Fibroblast of lung (primary cell): ENCODE data around the gene RTTN. TPM values are rescaled to one million over a fixed set of nuclear protein-coding genes. Genes with fewer than 3 reads are reported as not detected.

Experiments
- DNase-seq, 2 donors: peaks; one replicate each; pipeline versions ENCODE4 v3.0.0 to v3.0.0-alpha.2; 2010; ENCODE audit warnings: low read depth in 2 of 2
- H2AFZ ChIP-seq: 2 replicates; pipeline ENCODE4 v1.5.1; 2012; ENCODE audit warnings: low read length, control low read depth, inconsistent platforms
- H3K27ac ChIP-seq: 2 replicates; pipeline ENCODE4 v1.5.1; 2011; ENCODE audit warnings: low read length, control low read depth; ENCODE audit not compliant: insufficient read depth
- H3K27me3 ChIP-seq: 2 replicates; pipeline ENCODE4 v1.5.1; 2011; ENCODE audit warnings: mild to moderate bottlenecking, low read length; ENCODE audit not compliant: control insufficient read depth, insufficient read depth
- H3K36me3 ChIP-seq: 2 replicates; pipeline ENCODE4 v1.5.1; 2011; ENCODE audit warnings: low read length; ENCODE audit not compliant: control insufficient read depth, insufficient read depth
- H3K4me1 ChIP-seq: 2 replicates; pipeline ENCODE4 v1.5.1; 2011; ENCODE audit warnings: low read length; ENCODE audit not compliant: control insufficient read depth, insufficient read depth; ENCODE audit errors: extremely low read depth
- H3K4me2 ChIP-seq: 2 replicates; pipeline ENCODE4 v1.5.1; 2011; ENCODE audit warnings: low read length, control low read depth; ENCODE audit not compliant: insufficient read depth; ENCODE audit errors: extremely low read depth
- H3K4me3 ChIP-seq, 4 experiments: fragments of 200-600 bp in 1 of 4; sonication (generic) in 1 of 4; replicated peaks in 1 of 4; 2 replicates each; pipeline ENCODE4 v1.5.1; 2011 to 2016; ENCODE audit warnings: low read length in 4 of 4, low read depth in 3 of 4, mild to moderate bottlenecking in 3 of 4, control low read depth in 2 of 4, inconsistent platforms in 1 of 4, mixed read lengths in 1 of 4; ENCODE audit not compliant: insufficient read depth in 1 of 4; ENCODE audit errors: control extremely low read depth in 1 of 4
- H3K79me2 ChIP-seq: 2 replicates; pipeline ENCODE4 v1.5.1; 2012; ENCODE audit warnings: mild to moderate bottlenecking, low read length, inconsistent platforms; ENCODE audit not compliant: control insufficient read depth, insufficient read depth
- H3K9ac ChIP-seq: 2 replicates; pipeline ENCODE4 v1.5.1; 2011; ENCODE audit warnings: mild to moderate bottlenecking, low read length, control low read depth; ENCODE audit not compliant: insufficient read depth
- H3K9me3 ChIP-seq: 2 replicates; pipeline ENCODE4 v1.5.1; 2012; ENCODE audit warnings: low read depth, low read length; ENCODE audit not compliant: control insufficient read depth, insufficient read depth
- H4K20me1 ChIP-seq: 2 replicates; pipeline ENCODE4 v1.5.1; 2011; ENCODE audit warnings: low read length; ENCODE audit not compliant: control insufficient read depth, insufficient read depth; ENCODE audit errors: extremely low read depth
- EZH2 ChIP-seq: IDR thresholded peaks from 2 replicates; pipeline ENCODE4 v1.5.1; 2012; ENCODE audit warnings: low read length, control low read depth, mild to moderate bottlenecking; ENCODE audit errors: missing control alignments
- polyA plus RNA-seq, 2 donors: library from polyadenylated mRNA; depleted of rRNA in 1 of 2; stranded (reverse) in 1 of 2; unstranded in 1 of 2; fragments of >200 nt; gene quantifications; 2 replicates each; pipeline ENCODE4 v1.2.1, GENCODE V29; 2011 to 2012; ENCODE audit warnings: missing spikeins in 1 of 2
- total RNA-seq: library from RNA; depleted of rRNA; stranded (reverse); fragments of >200 nt; gene quantifications from 2 replicates; pipeline ENCODE4 v1.2.1, GENCODE V29; 2014
- TF ChIP-seq, protein P1 (sequence below), 2 donors: IDR thresholded peaks in 1 of 2; conservative IDR thresholded peaks in 1 of 2; 1 replicate in 1 of 2; 2 replicates in 1 of 2; pipeline ENCODE4 v1.5.1; 2011 to 2012; ENCODE audit warnings: low read length in 2 of 2, control low read depth in 1 of 2, inconsistent platforms in 1 of 2, low read depth in 1 of 2, mild to moderate bottlenecking in 1 of 2

RTTN gene
- total and polyA plus RNA-seq, 2 donors (not counting 1 experiment from before 2014, with no cell fraction given) = 5.4 to 19.0 TPM

DNA sequence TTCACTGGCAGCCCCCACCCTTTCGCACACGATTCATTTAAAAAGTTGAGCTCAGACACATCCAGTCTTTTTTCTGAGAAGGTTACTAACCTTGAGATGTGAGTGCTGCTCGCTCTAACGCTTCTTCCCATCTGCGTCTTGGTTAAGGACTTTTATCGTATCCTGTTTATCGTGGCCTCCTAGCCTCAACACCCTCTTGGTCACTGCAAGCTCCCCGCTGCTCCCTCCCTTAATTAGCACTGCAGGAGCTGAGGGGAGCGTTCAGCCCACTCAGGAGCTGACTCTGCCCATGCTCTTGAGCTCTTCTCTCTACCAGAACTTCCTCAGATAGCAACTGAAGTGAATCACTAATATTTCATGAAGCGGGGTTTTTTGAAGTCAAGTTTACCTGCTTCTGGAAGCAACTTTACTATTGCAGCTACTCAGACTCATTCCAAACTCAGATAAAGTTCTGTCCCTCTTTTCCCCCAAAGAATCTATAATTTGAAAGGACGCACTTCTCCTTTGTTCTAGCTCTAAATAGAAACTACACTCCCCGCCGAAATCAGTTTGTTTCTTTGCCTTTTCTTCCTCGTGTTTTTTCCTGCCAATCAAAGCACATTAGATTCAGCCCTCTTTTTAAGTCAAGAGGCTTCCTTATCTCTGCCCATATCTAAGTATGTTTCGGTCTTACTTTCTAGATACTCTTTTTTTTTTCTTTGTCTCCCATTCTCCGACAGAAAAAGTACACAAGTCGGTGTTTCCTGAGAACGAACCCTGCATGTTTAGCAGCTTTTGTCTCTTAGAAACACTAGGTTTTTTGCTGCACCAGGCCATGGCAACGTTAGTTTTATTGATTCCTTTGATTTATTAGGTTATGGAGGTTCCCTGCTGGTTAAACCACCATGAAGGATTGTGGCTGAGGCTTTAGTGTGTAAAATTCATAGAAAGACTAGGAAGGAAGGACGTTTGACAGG is 248.5 kb downstream of the RTTN start:
- H3K9me3 ChIP-seq = no peaks in the 10 kb centered on the region
- no peaks in the 10 kb centered on the region for H3K79me2 ChIP-seq
- no peaks in the 10 kb centered on the region for H3K27me3 ChIP-seq
- TF ChIP-seq, protein P1, sequence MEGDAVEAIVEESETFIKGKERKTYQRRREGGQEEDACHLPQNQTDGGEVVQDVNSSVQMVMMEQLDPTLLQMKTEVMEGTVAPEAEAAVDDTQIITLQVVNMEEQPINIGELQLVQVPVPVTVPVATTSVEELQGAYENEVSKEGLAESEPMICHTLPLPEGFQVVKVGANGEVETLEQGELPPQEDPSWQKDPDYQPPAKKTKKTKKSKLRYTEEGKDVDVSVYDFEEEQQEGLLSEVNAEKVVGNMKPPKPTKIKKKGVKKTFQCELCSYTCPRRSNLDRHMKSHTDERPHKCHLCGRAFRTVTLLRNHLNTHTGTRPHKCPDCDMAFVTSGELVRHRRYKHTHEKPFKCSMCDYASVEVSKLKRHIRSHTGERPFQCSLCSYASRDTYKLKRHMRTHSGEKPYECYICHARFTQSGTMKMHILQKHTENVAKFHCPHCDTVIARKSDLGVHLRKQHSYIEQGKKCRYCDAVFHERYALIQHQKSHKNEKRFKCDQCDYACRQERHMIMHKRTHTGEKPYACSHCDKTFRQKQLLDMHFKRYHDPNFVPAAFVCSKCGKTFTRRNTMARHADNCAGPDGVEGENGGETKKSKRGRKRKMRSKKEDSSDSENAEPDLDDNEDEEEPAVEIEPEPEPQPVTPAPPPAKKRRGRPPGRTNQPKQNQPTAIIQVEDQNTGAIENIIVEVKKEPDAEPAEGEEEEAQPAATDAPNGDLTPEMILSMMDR (conservative IDR thresholded peaks at IDR 0.05 in 1 of 2, IDR thresholded peaks at IDR 0.05 in 1 of 2; ENCODE audit: low read depth in 1 of 2, low read length in 2 of 2) = no peak
- no peak for TF ChIP-seq EZH2
- DNase-seq = no peak
- H2AFZ ChIP-seq = no peak overlapping the region
- H3K9ac ChIP-seq = no peak overlapping the region
- H3K4me1 ChIP-seq = no peaks in the 10 kb centered on the region
- H3K36me3 ChIP-seq = no peaks in the 10 kb centered on the region
- H3K4me3 ChIP-seq = no peak overlapping the region
- H3K4me2 ChIP-seq = no peak overlapping the region
- no peak overlapping the region for H3K27ac ChIP-seq
- H4K20me1 ChIP-seq = no peaks in the 10 kb centered on the region

DNA sequence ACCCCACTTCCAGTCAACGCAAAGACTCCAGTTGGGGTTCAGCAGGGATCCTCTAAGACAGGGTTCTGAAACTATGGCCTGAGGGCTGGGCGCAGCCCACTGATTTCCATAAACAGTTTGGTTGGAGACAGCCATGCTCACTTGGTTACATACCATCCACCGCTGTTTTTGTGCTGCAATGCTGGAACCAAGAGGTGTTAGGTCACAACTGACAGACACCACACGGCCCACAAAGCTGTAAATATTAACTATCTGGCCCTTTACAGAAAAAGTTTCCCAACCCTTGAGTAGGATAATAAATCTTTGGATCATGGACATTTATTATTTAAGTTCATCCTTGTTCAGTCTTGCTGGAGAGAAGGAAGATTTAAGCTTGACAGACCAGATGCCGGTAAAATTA is 249.4 kb downstream of the RTTN start:
- no peak overlapping the region for H3K27ac ChIP-seq
- H3K9ac ChIP-seq = no peak overlapping the region
- H3K4me1 ChIP-seq = peaks cover 2% of the 10 kb centered on the region
- no peaks in the 10 kb centered on the region for H3K36me3 ChIP-seq
- no peak overlapping the region for H3K4me3 ChIP-seq
- H4K20me1 ChIP-seq = no peaks in the 10 kb centered on the region
- no peak for DNase-seq
- no peak overlapping the region for H2AFZ ChIP-seq
- TF ChIP-seq, protein P1 (conservative IDR thresholded peaks at IDR 0.05 in 1 of 2, IDR thresholded peaks at IDR 0.05 in 1 of 2; ENCODE audit: low read depth in 1 of 2, low read length in 2 of 2) = no peak
- no peak for TF ChIP-seq EZH2
- H3K4me2 ChIP-seq = no peak overlapping the region
- H3K9me3 ChIP-seq = no peaks in the 10 kb centered on the region
- no peaks in the 10 kb centered on the region for H3K79me2 ChIP-seq
- no peaks in the 10 kb centered on the region for H3K27me3 ChIP-seq

DNA sequence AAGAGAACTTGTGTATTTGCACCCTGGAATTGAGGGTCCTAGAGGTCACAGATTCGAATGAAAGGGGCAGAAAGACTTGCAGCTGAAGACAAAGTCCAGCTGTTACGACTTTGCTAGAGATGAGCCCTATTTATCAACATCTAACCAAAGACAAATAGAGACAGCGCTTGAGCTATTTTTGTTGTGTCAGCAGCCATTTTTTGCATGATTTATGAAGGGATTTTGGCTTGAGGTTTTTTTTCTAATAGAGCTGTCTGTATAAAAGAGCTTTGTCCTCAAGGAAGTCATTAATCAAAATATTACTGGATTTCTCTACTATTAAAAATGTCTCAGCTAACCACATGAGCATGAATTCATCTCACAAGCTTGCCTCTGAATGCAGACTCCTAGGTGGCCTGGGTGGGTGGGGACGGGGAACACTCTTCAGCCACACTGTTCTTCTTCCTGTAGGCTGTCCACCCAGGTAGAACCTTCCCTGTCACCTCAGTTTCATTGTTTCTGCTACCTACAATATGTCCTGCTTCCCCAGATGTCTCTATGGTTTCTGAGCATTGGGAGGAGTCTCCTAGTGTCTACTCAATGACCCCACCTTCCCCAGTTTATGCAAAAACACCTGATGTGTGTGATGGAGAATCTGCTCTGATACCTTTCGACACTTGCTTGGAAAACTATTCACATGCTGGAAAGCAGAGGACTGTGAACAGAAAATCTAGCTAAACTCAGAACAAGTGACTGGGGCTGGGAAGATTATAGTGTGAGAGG is 250.6 kb downstream of the RTTN start:
- no peak overlapping the region for H3K4me2 ChIP-seq
- H3K4me3 ChIP-seq = no peak overlapping the region
- no peak overlapping the region for H3K9ac ChIP-seq
- peaks cover 2% of the 10 kb centered on the region for H3K4me1 ChIP-seq
- no peaks in the 10 kb centered on the region for H3K36me3 ChIP-seq
- H3K9me3 ChIP-seq = no peaks in the 10 kb centered on the region
- DNase-seq = peak in 1 of 2 donors; percentile 40
- no peaks in the 10 kb centered on the region for H3K27me3 ChIP-seq
- no peak overlapping the region for H3K27ac ChIP-seq
- H3K79me2 ChIP-seq = no peaks in the 10 kb centered on the region
- no peaks in the 10 kb centered on the region for H4K20me1 ChIP-seq
- H2AFZ ChIP-seq = no peak overlapping the region
- TF ChIP-seq EZH2 = no peak
- TF ChIP-seq, protein P1 (conservative IDR thresholded peaks at IDR 0.05 in 1 of 2, IDR thresholded peaks at IDR 0.05 in 1 of 2; ENCODE audit: low read depth in 1 of 2, low read length in 2 of 2) = no peak
